Measurements from ENCODE around the gene ACAT2. TPM values are rescaled to one million over a fixed set of nuclear protein-coding genes. Genes with fewer than 3 reads are reported as not detected.

Gene ACAT2
- total and polyA plus RNA-seq, 7 donors, result 1.8 to 3.0 (median 2.3) TPM

DNA sequence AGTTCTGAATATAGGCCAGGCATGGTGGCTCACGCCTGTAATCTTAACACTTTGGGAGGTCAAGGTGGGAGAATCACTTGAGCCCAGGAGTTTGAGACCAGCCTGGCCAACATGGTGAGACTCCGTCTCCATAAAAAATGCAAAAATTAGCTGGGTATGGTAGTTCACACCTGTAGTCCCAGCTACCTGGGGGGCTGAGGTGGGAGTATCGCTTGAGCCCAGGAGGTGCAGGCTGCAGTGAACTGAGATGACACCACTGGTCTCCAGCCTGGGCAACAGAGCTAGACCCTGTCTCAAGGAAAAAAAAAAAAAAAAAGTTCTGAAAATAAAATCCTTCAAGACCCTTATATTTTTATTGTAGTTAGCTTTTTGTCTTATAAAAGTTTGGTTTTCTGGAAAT lies 46.2 kb upstream of the ACAT2 start:
- ATAC-seq, result no peak
- Histone ChIP-seq H3K36me3 (ENCODE audit: insufficient read depth in 1 of 2, low read depth in 1 of 2) (no peaks in the 10 kb centered on the region), H3K4me3 (no peak overlapping the region), H3K4me1 (peaks cover 36% of the 10 kb centered on the region), H3K27ac (peak overlapping the region; percentile 82), H3K27me3 (ENCODE audit: insufficient read depth in 3 of 3, low read length in 2 of 3) (no peaks in the 10 kb centered on the region), H3K9me3 (no peaks in the 10 kb centered on the region)
- TF ChIP-seq, protein P1, sequence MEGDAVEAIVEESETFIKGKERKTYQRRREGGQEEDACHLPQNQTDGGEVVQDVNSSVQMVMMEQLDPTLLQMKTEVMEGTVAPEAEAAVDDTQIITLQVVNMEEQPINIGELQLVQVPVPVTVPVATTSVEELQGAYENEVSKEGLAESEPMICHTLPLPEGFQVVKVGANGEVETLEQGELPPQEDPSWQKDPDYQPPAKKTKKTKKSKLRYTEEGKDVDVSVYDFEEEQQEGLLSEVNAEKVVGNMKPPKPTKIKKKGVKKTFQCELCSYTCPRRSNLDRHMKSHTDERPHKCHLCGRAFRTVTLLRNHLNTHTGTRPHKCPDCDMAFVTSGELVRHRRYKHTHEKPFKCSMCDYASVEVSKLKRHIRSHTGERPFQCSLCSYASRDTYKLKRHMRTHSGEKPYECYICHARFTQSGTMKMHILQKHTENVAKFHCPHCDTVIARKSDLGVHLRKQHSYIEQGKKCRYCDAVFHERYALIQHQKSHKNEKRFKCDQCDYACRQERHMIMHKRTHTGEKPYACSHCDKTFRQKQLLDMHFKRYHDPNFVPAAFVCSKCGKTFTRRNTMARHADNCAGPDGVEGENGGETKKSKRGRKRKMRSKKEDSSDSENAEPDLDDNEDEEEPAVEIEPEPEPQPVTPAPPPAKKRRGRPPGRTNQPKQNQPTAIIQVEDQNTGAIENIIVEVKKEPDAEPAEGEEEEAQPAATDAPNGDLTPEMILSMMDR (IDR thresholded peaks at IDR 0.05), result no peak
- WGBS, 3 donors, result 95 to 99% (median 98%) methylated on average over 3 of the region's 3 CpGs
- DNase-seq, result no peak
- intact Hi-C loops (cut with DNase I), result no loop called here

GRCh38 chr6:159716247-159717096 lies 45.4 kb upstream of the ACAT2 start:
- intact Hi-C loops (cut with DNase I), result no loop called here
- Histone ChIP-seq H3K9me3 (no peaks in the 10 kb centered on the region), H3K36me3 (ENCODE audit: insufficient read depth in 1 of 2, low read depth in 1 of 2) (no peaks in the 10 kb centered on the region), H3K27me3 (ENCODE audit: insufficient read depth in 3 of 3, low read length in 2 of 3) (no peaks in the 10 kb centered on the region), H3K27ac (peak overlapping the region; percentile 82), H3K4me3 (peak overlapping the region; percentile 44), H3K4me1 (peaks cover 36% of the 10 kb centered on the region)
- ATAC-seq (peak; percentile 94 to 97 (median 96)), DNase-seq (no peak)
- WGBS, 3 donors, result 6 to 10% (median 8%) methylated on average over 5 of the region's 5 CpGs
- TF ChIP-seq, protein P1 (IDR thresholded peaks at IDR 0.05), result peak; percentile 23

- intact Hi-C loops (cut with DNase I), result no loop called here
- DNase-seq (no peak), ATAC-seq (no peak)
- 58 to 62% (median 60%) methylated on average over 3 of the region's 3 CpGs for WGBS, 3 donors
- Histone ChIP-seq H3K4me1 (peaks cover 36% of the 10 kb centered on the region), H3K36me3 (ENCODE audit: insufficient read depth in 1 of 2, low read depth in 1 of 2) (peaks cover 0 to 1% of the 10 kb centered on the region in 2 donors), H3K9me3 (no peaks in the 10 kb centered on the region), H3K4me3 (no peak overlapping the region), H3K27me3 (ENCODE audit: insufficient read depth in 3 of 3, low read length in 2 of 3) (no peaks in the 10 kb centered on the region), H3K27ac (peak overlapping the region; percentile 21)
- TF ChIP-seq, protein P1 (IDR thresholded peaks at IDR 0.05), result no peak
These were observed 43.2 kb upstream of the ACAT2 start for GRCh38 chr6:159718634-159719033.

GRCh38 chr6:159719287-159719686 lies 42.6 kb upstream of the ACAT2 start:
- intact Hi-C loops (cut with DNase I), result no loop called here
- Histone ChIP-seq H3K4me1 (peaks cover 35% of the 10 kb centered on the region), H3K27ac (no peak overlapping the region), H3K36me3 (ENCODE audit: insufficient read depth in 1 of 2, low read depth in 1 of 2) (peaks cover 0 to 8% of the 10 kb centered on the region in 2 donors), H3K27me3 (ENCODE audit: insufficient read depth in 3 of 3, low read length in 2 of 3) (no peaks in the 10 kb centered on the region), H3K4me3 (no peak overlapping the region), H3K9me3 (no peaks in the 10 kb centered on the region)
- no peak for DNase-seq
- ATAC-seq, result no peak
- TF ChIP-seq, protein P1 (IDR thresholded peaks at IDR 0.05), result no peak
- 95 to 97% (median 96%) methylated on average over 7 of the region's 7 CpGs for WGBS, 3 donors

Data from psoas muscle (tissue), 8 donors.